Dedifferentiated amniotic fluid mesenchymal stem cell (primary cell): ENCODE measurements around the gene TLR1.

Experiments
- DNase-seq: peaks from one replicate; pipeline ENCODE4 v3.0.0-alpha.2; 2016; ENCODE audit errors: extremely low spot score

Gene TLR1, protein sequence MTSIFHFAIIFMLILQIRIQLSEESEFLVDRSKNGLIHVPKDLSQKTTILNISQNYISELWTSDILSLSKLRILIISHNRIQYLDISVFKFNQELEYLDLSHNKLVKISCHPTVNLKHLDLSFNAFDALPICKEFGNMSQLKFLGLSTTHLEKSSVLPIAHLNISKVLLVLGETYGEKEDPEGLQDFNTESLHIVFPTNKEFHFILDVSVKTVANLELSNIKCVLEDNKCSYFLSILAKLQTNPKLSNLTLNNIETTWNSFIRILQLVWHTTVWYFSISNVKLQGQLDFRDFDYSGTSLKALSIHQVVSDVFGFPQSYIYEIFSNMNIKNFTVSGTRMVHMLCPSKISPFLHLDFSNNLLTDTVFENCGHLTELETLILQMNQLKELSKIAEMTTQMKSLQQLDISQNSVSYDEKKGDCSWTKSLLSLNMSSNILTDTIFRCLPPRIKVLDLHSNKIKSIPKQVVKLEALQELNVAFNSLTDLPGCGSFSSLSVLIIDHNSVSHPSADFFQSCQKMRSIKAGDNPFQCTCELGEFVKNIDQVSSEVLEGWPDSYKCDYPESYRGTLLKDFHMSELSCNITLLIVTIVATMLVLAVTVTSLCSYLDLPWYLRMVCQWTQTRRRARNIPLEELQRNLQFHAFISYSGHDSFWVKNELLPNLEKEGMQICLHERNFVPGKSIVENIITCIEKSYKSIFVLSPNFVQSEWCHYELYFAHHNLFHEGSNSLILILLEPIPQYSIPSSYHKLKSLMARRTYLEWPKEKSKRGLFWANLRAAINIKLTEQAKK

DNA sequence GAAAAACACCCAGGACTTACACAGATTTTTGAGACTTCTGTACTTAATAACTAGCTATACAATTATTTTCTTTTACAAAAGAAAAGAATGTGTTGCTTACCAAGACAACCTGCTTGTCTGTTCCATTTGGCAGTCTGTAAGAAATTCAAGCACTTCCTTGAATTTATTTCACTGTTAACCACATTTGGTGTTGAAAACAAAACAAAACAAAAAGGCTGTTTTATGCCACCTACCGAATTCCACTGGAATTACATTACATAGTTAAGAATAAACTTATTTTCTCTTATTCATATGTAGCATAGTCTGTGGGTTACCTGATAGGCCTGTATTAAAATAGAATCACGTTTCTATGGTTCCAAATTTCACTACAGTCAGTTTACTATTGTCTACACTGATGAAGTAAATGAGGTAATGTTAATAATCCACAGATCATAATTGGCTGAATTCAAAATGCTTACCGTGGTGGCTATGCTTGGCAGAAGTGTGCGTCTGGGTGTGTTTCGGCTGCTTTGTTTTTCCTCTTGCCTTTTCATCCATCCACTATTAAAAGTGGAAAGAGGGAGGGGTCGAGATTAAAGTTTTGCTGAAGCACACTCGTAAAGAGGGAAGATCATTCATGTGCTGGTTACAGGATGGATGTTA, at the start of gene TLR1:
Gene TLR1 (minus strand): TSS at position 138 of the 642 bp plus-strand sequence. CDS start 5,960 bp downstream, outside the sequence.
- peak; percentile 75 for DNase-seq

DNA sequence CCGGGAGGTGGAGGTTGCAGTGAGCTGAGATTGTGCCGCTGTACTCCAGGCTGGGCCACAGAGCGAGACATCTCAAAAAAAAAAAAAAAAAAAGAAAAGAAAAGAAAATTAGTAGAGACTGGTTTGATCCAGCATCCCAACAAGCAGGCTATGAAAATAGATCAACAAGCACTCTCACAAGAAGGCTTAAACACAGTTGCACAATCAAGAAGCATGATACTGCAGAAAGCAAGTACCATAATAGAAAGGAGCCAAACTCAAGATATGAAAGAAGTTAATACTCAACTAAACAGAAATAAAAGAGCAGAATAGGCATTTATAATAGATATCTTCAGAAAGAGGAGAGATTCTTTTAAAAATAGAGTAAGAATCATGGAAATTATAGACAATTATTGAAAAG, 41.4 kb upstream of the TLR1 start:
- DNase-seq: no peak

DNA sequence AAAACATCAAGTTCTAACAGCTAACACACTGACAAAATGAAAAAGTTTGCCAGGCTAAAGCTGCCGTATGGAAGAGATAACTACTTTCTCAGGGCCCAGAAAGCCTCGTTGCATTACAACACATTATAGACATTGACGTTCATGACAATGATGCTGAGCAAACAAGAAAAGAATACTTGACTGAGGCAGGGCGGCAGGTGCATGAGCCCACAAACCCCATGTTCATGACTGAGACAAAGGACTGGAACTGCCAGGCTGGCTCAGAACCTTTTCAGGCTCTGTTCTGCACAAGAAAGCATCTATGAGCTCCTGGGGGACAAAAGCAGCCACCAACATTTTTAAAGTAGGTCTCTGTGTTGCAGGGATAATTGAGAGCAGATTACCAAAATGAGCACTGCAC, 38.4 kb upstream of the TLR1 start:
- DNase-seq: no peak

DNA sequence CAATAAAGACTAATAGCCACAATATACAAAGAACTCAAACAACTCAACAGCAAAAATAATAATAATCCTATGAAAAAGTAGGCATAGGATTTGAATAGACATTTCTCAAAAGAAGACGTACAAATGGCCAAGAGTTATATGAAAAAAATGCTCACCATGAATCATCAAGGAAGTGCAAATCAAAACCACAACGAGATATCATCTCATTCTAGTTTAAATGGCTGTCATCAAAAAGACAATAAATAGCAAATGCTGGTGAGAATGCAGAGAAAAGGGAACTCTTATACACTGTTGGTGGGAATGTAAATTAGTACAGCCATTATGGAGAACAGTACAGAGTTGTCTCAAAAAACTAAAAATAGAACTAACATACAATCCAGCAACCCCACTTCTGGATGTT, 33.3 kb upstream of the TLR1 start:
- no peak for DNase-seq

DNA sequence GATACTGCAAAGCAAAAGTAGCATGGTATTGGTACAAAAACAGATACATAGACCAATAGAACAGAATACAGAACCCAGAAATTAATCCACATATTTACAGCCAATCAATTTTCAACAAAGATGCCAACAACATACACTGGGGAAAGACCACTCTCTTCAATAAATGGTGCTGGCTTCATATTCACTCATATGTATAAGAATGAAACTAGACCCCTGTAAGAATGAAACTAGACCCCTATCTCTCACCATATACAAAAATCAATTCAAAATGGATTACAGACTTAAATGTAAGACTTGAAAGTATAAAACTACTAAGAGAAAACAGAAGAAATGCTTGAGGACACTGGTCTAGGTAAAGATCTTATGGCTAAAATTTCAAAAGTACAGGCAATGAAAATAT, 32.7 kb upstream of the TLR1 start:
- DNase-seq: no peak

DNA sequence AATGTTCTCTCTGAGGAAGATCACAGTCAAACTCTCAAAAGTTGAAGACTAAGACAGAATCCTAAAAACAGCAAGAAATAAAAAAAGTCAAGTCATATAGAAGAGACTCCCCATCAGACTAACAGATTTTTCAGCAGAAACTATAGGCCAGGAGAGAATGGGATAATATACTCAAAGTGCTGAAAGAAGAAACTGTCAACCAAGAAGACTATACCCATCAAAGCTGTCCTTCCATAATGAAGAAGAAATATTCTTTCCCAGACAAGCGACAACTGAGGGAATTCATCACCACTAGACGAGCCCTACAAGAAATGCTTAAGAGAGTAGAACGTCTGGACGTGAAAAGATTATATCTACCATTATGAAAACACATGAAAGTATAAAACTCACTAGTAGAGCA, 30.0 kb upstream of the TLR1 start:
- DNase-seq: no peak

DNA sequence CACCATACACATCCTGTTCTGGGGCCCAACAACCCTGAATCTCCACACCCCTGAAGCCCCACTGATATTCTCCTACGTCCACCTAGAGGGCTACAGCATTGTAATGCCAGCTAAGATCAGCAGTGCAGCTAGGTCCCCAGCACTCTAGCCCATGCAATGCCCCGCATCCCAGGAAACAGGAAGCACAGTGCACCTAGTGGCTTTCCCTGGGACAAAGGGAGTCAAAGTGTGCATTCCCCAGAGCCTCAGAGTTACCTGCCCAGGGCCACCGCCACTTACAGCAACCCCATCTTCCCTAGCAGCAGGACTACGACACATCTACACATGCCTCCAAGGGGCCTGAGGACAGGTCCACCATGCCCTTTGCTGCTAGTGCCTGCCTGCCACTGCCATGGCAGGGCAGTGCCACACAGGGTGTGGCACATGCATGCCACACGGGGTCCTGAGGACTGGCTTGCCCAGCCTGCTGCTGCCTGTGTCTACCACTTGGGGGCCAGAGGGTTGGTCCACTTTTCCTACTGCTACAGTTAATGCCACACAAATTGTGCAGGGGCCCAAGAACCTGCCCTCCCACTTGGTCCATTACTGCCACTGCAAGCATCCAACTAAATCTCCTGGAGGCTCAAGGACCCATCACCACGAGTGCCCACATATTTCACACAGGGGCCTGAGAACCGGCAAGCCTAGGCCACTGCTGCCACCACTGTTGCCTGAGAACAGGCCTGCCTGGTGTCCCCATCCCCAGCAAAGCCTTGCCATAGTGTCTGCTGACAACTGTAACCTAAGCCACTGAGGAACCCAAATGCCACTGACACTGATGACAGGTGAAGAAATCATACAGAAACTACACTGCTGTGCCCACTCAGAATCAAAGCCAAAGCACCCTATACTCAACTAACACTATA, 28.3 kb upstream of the TLR1 start:
- DNase-seq: no peak

DNA sequence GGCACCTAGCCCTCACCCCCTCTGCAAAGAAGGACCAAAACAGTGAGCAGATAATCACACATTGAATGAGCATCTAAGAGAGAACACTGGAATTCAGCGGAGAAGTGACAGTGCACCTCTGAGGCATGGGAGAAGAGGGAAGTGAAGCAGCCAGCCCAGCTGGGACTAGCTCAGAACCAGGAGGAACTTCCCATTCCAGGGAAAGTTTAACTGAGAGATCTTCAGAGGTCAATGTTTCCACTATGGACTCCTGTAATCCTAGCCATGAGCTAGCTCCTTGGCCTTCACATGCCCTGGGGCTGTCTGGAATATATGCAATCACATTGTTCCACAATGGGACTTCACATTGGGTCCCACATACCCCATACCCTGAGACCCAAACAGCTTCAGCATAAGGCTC, 27.6 kb upstream of the TLR1 start:
- DNase-seq: no peak

DNA sequence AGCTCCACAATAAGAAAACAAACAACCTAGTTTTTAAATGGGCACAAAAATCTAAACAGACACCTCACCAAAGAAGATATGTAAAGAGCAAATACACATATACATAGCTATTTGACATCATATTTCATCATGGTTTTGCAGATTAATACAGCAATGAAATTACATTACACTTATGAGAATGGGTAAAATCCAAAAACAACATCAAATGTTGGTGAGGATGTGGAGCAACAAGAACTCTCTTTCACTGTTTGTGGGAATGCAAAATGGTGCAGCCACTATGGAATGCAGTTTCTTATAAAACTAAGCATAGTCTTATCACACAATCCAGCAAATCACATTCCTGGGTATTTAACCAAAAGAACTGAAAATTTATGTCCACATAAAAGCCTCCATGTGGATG, 27.1 kb upstream of the TLR1 start:
- DNase-seq: peak; percentile 18

DNA sequence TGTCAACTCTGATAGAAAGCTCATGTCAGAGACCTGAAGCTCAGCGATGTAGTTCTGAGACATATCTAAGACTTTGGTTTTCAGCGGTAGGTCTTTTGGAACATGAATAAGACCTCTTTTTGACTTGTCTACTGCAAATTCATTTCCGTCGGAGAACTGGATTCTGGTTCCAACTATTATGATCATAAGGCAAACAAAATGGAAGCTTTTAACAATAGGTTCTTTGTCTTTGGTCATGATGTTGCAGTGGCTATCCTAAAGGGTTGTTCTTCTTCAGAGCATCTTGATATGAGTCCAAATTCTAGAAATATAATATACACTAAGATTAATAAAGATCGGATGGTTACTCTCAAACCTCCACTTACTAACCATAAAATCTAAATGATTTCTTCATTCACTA, 24.6 kb upstream of the TLR1 start:
- no peak for DNase-seq

DNA sequence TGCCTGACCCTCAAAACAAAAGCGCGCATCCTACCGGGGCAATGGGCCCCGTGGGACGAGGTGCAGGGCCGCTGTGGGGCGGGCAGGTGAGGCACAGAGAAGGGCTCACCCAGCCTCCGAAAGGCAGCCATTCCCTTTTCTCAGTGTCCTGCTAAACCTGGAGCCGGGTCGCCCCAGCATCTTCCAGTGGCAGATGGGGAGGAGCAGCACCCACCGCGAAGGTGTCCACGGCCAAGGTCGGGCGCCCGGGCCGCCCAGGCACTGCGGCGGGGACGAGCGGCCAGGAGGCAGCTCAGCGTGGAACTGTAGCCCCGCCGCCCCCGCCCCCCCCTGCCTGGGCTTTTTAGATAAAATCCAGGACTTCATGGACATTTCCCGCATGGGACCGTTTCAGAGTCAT, 19.2 kb upstream of the TLR1 start:
- no peak for DNase-seq

DNA sequence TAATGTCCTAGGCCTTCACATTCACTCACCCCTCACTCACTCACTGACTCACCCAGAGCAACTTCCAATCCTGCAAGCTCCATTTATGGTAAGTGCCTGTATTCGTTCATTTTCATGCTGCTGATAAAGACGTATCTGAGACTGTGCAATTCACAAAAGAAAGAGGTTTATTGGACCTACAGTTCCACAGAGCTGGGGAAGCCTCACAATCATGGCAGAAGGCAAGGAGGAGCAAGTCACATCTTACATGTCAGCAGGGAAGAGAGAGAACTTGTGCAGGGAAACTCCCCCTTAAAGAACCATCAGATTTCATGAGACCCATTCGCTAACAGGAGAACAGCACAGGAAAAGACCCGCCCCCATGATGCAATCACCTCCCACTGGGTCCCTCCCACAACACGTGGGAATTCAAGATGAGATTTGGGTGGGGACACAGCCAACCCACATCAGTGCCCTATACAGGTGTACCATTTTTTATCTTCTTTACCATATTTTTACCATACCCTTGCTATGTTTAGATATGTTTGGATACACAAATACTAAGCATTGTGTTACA, 18.2 kb upstream of the TLR1 start:
- no peak for DNase-seq

DNA sequence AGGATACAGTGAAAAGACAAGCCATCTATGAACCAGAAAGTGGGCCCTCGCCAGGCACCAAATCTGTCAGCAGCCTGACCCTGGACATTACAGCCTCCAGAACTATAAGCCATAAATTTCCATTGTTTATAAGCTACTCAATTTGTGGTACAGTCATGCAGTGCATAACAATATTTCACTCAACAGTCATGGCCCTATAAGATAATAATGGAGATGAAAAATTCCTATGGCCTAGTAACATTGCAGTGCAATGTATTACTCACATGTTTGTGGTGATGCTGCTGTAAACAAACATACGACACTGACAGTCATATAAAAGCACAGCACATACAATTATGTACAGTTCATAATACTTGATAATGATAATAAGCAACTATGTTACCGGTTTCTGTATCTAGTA, 17.1 kb upstream of the TLR1 start:
- no peak for DNase-seq

DNA sequence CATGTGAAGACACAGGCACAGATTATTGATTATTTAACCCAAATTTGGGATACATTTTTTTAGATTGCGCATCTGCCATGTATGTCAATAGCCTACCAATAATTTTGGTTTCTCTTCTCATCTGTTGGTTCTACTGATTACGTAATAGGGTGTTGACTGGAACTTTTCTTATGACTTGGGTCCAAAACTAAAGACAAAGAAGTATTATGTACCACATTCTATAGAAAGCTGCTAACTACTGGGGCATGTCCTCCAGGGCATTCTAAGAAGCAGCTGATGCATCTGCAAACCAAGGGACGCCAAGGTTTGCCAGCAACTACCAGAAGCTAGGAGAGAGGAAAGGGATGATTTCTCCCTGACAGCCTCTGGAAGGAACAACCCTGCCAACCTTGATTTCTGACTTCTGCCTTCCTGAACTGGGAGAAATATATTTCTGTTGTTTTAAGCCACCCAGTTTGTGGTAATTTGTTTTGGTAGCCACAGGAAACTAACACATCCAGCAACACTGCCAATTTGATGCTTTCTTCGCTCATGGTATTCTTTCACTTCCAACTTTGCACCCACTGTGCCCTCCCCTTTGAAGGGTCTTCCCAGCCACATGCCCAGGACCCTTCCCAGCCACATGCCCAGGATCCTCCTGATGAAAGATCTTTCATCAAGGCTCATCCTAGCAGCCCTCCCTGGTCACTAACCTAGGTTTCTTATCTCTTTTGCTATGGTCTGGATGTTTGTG, 15.9 kb upstream of the TLR1 start:
- no peak for DNase-seq

DNA sequence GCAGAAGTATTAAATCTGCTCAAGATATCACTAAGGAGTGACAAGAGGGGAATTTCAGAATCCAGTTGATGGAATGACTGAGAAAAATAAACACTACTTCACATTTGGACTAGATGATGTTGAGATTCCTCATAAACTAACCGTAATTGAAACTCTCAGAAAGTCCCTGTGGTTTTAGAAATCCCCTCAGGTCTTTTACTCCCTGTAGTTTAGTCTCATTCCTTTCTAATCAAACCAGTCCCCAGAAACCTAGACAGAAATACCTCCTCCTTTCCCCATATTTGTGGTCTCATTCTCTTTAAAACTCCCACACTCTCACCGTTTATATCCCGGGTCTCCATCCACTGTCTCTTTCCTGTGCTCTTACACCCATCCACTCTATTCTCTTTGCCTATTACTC, 15.0 kb upstream of the TLR1 start:
- peak; percentile 43 for DNase-seq

DNA sequence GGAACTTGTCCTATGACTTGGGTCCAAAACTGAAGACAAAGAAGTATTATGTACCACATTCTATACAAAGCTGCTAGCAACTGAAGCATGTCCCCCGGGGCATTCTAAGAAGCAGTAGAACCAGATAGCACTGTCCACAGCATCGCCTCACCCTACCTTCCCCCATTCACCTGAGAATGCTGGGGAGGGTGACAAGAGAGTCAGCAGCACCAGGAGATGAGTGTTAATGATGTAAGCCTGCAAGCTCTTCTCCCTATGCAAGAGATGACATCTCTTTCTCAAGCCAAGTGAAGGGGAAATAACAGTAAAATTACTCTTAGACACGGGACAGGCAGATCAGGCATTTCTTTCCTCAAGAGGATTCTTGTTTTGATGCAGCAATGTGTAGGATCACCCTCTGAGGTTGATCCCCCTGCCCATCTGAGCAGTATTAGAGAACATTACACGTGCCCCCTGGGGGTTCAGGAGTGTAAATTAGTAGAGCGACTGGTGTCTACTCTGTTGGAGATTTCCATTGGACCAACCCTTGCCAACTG, 13.9 kb upstream of the TLR1 start:
- no peak for DNase-seq

DNA sequence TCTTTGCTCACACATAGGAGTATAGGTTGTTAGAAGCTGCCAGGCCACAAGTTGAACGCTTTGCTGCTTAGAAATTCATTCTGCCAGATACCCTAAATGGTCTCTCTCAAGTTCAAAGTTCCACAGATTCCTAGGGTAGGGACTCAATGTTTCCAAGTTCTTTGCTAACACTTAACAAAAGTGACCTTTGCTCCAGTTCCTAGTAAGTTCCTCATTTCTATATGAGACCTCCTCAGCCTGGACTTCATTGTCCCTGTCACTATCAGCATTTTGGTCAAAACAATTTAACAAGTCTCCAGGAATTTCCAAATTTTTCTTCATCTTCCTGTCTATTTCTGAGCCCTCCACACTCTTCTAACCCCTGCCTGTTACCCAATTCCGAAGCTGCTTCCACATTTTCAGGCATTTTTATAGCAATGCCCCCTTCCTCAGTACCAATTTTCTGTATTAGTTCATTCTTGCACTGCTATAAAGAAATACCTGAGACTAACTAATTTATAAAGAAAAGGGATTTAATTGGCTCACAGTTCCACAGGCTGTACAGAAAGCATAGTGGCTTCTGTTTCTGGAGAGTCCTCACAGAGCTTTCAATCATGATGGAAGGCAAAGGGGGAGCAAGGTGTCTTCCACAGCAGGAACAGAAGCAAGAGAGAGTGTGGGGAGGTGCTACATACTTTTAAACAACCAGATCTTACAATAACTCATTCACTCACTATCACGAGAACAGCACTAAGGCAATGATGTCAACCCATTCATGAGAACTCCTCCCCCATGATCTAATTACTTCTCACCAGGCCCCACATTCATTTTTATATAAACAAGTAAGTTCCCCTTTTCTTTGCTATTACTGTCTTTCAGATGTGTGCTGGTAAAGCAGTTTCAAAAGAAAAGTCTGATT, 11.5 kb upstream of the TLR1 start:
- DNase-seq: no peak

DNA sequence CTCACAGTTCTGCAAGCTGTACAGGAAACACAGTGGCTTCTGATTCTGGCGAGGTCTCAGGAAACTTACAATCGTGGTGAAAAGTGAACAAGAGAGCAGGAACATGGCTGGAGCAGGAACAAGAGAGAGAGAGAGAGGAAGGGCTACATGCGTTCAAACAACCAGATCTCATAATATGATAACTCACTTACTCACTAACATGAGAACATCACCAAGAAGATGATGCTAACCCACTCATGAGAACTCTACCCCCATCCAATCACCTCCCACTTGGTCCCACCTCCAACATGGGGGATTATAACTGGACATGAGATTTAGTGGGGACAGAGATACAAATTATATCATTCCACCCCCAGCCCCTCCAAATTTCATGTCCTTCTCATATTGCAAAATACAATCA, 9.8 kb upstream of the TLR1 start:
- no peak for DNase-seq

DNA sequence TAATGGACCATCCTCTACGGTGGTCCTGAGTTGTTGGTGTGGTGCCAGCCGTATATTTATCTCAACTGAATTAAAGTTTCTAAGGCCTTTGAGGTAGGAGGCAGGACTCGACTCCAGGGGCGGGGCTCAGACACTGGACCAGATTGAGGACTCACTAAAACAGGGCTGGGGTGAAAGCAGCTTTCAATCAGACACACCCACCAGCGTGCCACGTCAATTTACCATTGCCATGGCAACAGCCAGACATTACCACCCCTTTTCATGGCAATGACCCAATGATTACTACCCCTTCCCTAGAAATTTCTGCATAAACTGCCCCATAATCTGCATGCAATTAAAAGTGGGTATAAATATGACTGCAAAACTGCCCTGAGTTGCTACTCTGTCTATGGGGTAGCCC, 6.7 kb upstream of the TLR1 start:
- no peak for DNase-seq
